MG63 (cell line): Measurements from ENCODE around the gene DUOXA2. TPM values are rescaled to one million over a fixed set of nuclear protein-coding genes. Genes with fewer than 3 reads are reported as not detected.
"Not testable (repeated sequence)": the region's sequence is repeated elsewhere in the genome, so short reads cannot be mapped to it uniquely, and the experiment has no call there.

ENCODE experiments used
- DNase-seq: peaks from one replicate; pipeline ENCODE4 v3.0.0-alpha.2; 2020
- H3K27me3 ChIP-seq: fragments of 250-450 bp; sonication (Bioruptor Pico); 2 replicates; pipeline ENCODE4 v1.5.1; 2020; ENCODE audit warnings: mild to moderate bottlenecking, moderate library complexity
- H3K36me3 ChIP-seq: fragments of 250-450 bp; sonication (Bioruptor Pico); 2 replicates; pipeline ENCODE4 v1.5.1; 2020; ENCODE audit warnings: mild to moderate bottlenecking, moderate library complexity
- H3K4me3 ChIP-seq: fragments of 250-450 bp; sonication (Bioruptor Pico); 2 replicates; pipeline ENCODE4 v1.5.1; 2020; ENCODE audit warnings: mild to moderate bottlenecking, moderate library complexity
- H3K9me3 ChIP-seq: fragments of 250-450 bp; sonication (Bioruptor Pico); 2 replicates; pipeline ENCODE4 v1.5.1; 2020; ENCODE audit warnings: mild to moderate bottlenecking, moderate library complexity
- total RNA-seq: library from RNA; depleted of rRNA; stranded (reverse); fragments of >200 nt; shearing (Covaris generic); gene quantifications from 2 replicates; pipeline ENCODE4 v1.2.3, GENCODE V29; 2014; ENCODE audit warnings: low replicate concordance

DUOXA2 gene
- total RNA-seq, 1 experiment from 2014 or later: not detected

GRCh38 chr15:45122719-45123118 is 8.6 kb downstream of the DUOXA2 start:
- no peaks in the 10 kb centered on the region for H3K36me3 ChIP-seq
- DNase-seq: no peak
- no peak overlapping the region for H3K4me3 ChIP-seq
- H3K9me3 ChIP-seq: no peaks in the 10 kb centered on the region
- H3K27me3 ChIP-seq: peaks cover 2% of the 10 kb centered on the region; the same call in 1 of the 2 replicates

- no peak for DNase-seq
- no peaks in the 10 kb centered on the region for H3K36me3 ChIP-seq
- no peak overlapping the region for H3K4me3 ChIP-seq
- H3K9me3 ChIP-seq: no peaks in the 10 kb centered on the region
- H3K27me3 ChIP-seq: peaks cover 2% of the 10 kb centered on the region; the same call in 1 of the 2 replicates
These were observed 9.3 kb downstream of the DUOXA2 start for GRCh38 chr15:45123397-45123796.

GRCh38 chr15:45126535-45127158 is 12.5 kb downstream of the DUOXA2 start:
- no peak overlapping the region for H3K4me3 ChIP-seq
- H3K27me3 ChIP-seq: peaks cover 2% of the 10 kb centered on the region; the same call in 1 of the 2 replicates
- H3K9me3 ChIP-seq: no peaks in the 10 kb centered on the region
- no peak for DNase-seq
- H3K36me3 ChIP-seq: no peaks in the 10 kb centered on the region

GRCh38 chr15:45128971-45129639 is 15.0 kb downstream of the DUOXA2 start:
- no peak for DNase-seq
- H3K27me3 ChIP-seq: peaks cover 2% of the 10 kb centered on the region; the same call in 1 of the 2 replicates
- H3K4me3 ChIP-seq: no peak overlapping the region

GRCh38 chr15:45129651-45130129 is 15.6 kb downstream of the DUOXA2 start, which contains the start of the genes DUOX1 and DUOXA1:
Gene DUOX1 (plus strand): TSS chr15:45129994. CDS start chr15:45131967, 1,973 bp downstream.
Gene DUOXA1 (minus strand): TSS chr15:45129879. CDS start chr15:45123014, 6,865 bp downstream.
- no peak within 1 kb of the TSS for H3K4me3 ChIP-seq
- DNase-seq: no peak
- H3K27me3 ChIP-seq: peaks cover 2% of the 10 kb centered on the region; the same call in 1 of the 2 replicates
- H3K9me3 ChIP-seq: no peaks in the 10 kb centered on the region
- no peaks in the 10 kb centered on the region for H3K36me3 ChIP-seq

More at GRCh38 chr15:45128971-45129639, 15.0 kb downstream of the DUOXA2 start:
- Histone ChIP-seq H3K9me3 (no peaks in the 10 kb centered on the region), H3K36me3 (no peaks in the 10 kb centered on the region)

GRCh38 chr15:45130291-45131000 is 16.3 kb downstream of the DUOXA2 start:
- H3K36me3 ChIP-seq: no peaks in the 10 kb centered on the region
- H3K4me3 ChIP-seq: no peak overlapping the region
- H3K9me3 ChIP-seq: no peaks in the 10 kb centered on the region
- no peaks in the 10 kb centered on the region for H3K27me3 ChIP-seq
- no peak for DNase-seq

GRCh38 chr15:45131510-45131909 is 17.4 kb downstream of the DUOXA2 start:
- no peak for DNase-seq
- no peaks in the 10 kb centered on the region for H3K9me3 ChIP-seq
- H3K4me3 ChIP-seq: no peak overlapping the region
- no peaks in the 10 kb centered on the region for H3K36me3 ChIP-seq
- H3K27me3 ChIP-seq: no peaks in the 10 kb centered on the region

GRCh38 chr15:45132844-45133560 is 18.9 kb downstream of the DUOXA2 start:
- H3K9me3 ChIP-seq: no peaks in the 10 kb centered on the region
- H3K27me3 ChIP-seq: no peaks in the 10 kb centered on the region
- no peak for DNase-seq
- H3K4me3 ChIP-seq: no peak overlapping the region
- no peaks in the 10 kb centered on the region for H3K36me3 ChIP-seq

- Histone ChIP-seq H3K9me3 (no peaks in the 10 kb centered on the region), H3K27me3 (no peaks in the 10 kb centered on the region), H3K4me3 (no peak overlapping the region), H3K36me3 (no peaks in the 10 kb centered on the region)
- DNase-seq: no peak
These were observed 19.4 kb downstream of the DUOXA2 start for GRCh38 chr15:45133561-45133920.

GRCh38 chr15:45134046-45134445 is 19.9 kb downstream of the DUOXA2 start:
- no peaks in the 10 kb centered on the region for H3K36me3 ChIP-seq
- no peak overlapping the region for H3K4me3 ChIP-seq
- H3K9me3 ChIP-seq: no peaks in the 10 kb centered on the region
- DNase-seq: no peak
- H3K27me3 ChIP-seq: no peaks in the 10 kb centered on the region

- Histone ChIP-seq H3K36me3 (no peaks in the 10 kb centered on the region), H3K27me3 (no peaks in the 10 kb centered on the region), H3K9me3 (no peaks in the 10 kb centered on the region), H3K4me3 (no peak overlapping the region)
- DNase-seq: no peak
These were observed 20.8 kb downstream of the DUOXA2 start for GRCh38 chr15:45134682-45135604.

- H3K4me3 ChIP-seq, H3K9me3 ChIP-seq, H3K27me3 ChIP-seq, DNase-seq, H3K36me3 ChIP-seq: not testable (repeated sequence)
These were observed 21.7 kb downstream of the DUOXA2 start for GRCh38 chr15:45135705-45136377.

- no peaks in the 10 kb centered on the region for H3K36me3 ChIP-seq
- DNase-seq: no peak
- H3K4me3 ChIP-seq: no peak overlapping the region
- H3K27me3 ChIP-seq: no peaks in the 10 kb centered on the region
- no peaks in the 10 kb centered on the region for H3K9me3 ChIP-seq
These were observed 22.2 kb downstream of the DUOXA2 start for GRCh38 chr15:45136378-45136764.

GRCh38 chr15:45137703-45138102 is 23.6 kb downstream of the DUOXA2 start:
- DNase-seq: no peak
- Histone ChIP-seq H3K9me3 (no peaks in the 10 kb centered on the region), H3K27me3 (no peaks in the 10 kb centered on the region), H3K4me3 (no peak overlapping the region), H3K36me3 (no peaks in the 10 kb centered on the region)
